ENCODE data around the gene PHLPP2.

PHLPP2 gene

DNA sequence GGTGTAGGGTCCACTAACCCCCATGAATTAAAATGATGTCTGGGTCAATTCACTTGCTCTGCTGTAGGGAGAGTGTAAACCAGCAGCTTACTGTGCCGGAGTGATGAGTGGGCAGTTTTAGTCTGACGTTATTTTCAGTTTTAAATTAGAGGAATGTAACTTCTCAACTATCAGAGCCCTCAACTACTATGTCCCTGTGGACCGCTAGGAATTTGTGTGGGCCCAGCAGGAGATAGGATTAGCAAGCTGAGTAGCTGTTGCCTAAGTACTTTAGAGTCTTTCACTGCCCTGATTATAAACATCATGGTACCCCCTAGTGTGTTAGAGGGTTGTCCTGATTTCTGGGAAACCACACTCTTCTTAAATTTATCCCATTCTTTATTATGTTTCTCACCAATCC, 87.1 kb downstream of the PHLPP2 start:
- DNase-seq, result no peak
- H3K27ac ChIP-seq, result no peak overlapping the region

DNA sequence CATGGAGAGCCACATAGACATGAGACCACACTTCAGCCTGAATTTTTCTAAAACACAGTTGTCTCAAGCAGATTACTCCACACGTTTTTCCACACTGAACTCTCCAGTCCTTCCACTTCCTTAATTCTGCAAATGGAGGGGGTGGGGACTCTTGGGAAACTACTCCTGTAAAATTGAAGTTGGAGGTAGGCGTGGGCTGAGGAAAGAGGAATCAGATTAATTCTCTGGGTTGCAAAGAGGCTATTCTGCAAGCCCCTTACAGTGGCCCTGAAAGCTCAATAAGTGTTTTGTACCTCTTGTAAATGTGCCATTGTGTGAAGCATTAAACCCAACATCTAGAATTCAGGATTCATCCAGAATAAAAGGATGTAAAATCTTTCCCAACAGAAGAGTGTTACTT, 88.9 kb downstream of the PHLPP2 start:
- H3K9me3 ChIP-seq, result no peaks in the 10 kb centered on the region
- TF ChIP-seq, protein P1, sequence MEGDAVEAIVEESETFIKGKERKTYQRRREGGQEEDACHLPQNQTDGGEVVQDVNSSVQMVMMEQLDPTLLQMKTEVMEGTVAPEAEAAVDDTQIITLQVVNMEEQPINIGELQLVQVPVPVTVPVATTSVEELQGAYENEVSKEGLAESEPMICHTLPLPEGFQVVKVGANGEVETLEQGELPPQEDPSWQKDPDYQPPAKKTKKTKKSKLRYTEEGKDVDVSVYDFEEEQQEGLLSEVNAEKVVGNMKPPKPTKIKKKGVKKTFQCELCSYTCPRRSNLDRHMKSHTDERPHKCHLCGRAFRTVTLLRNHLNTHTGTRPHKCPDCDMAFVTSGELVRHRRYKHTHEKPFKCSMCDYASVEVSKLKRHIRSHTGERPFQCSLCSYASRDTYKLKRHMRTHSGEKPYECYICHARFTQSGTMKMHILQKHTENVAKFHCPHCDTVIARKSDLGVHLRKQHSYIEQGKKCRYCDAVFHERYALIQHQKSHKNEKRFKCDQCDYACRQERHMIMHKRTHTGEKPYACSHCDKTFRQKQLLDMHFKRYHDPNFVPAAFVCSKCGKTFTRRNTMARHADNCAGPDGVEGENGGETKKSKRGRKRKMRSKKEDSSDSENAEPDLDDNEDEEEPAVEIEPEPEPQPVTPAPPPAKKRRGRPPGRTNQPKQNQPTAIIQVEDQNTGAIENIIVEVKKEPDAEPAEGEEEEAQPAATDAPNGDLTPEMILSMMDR (IDR thresholded peaks at IDR 0.05), result no peak
- peaks cover 3 to 32% (median 7%) of the 10 kb centered on the region in 3 donors for H3K36me3 ChIP-seq
- no peaks in the 10 kb centered on the region for H3K27me3 ChIP-seq
- H3K4me1 ChIP-seq, result no peaks in the 10 kb centered on the region
- H3K27ac ChIP-seq, result no peak overlapping the region
- DNase-seq, result no peak
- intact Hi-C loops (cut with DNase I; ENCODE audit: low total_unique reads), result no loop called here
- no peak overlapping the region for H3K4me3 ChIP-seq

More for the DNA sequence above, 87.1 kb downstream of the PHLPP2 start:
- Histone ChIP-seq H3K4me1 (no peaks in the 10 kb centered on the region), H3K27me3 (no peaks in the 10 kb centered on the region), H3K9me3 (no peaks in the 10 kb centered on the region), H3K4me3 (no peak overlapping the region), H3K36me3 (peaks cover 5 to 41% (median 7%) of the 10 kb centered on the region in 3 donors)
- TF ChIP-seq, protein P1 (IDR thresholded peaks at IDR 0.05), result no peak
- intact Hi-C loops (cut with DNase I; ENCODE audit: low total_unique reads), result no loop called here

DNA sequence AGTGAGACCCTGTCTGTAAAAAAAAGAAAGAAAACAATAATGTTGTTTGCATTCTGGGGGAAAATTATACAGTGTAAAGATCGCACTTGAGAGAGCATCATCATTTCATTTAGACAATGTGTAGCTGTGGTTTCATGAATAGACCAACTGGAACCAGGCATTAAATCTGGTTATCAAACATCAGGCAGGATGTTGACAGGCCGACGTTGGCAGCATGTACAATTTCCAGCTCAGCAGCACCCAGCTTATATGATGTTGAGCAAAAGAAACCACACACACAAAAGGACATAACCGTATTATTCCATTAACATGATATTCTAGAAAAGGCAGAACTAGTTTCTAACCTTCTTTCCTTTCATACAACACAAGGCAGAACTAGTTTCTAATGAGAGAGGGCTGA, 92.7 kb downstream of the PHLPP2 start:
- Histone ChIP-seq H3K4me3 (no peak overlapping the region), H3K27ac (no peak overlapping the region), H3K27me3 (peaks cover 0 to 12% of the 10 kb centered on the region in 2 donors), H3K36me3 (peaks cover 0 to 10% (median 0%) of the 10 kb centered on the region in 3 donors), H3K9me3 (no peaks in the 10 kb centered on the region), H3K4me1 (peaks cover 0 to 13% (median 11%) of the 10 kb centered on the region in 4 donors)
- TF ChIP-seq, protein P1 (IDR thresholded peaks at IDR 0.05), result no peak
- DNase-seq, result no peak
- intact Hi-C loops (cut with DNase I; ENCODE audit: low total_unique reads), result no loop called here

DNA sequence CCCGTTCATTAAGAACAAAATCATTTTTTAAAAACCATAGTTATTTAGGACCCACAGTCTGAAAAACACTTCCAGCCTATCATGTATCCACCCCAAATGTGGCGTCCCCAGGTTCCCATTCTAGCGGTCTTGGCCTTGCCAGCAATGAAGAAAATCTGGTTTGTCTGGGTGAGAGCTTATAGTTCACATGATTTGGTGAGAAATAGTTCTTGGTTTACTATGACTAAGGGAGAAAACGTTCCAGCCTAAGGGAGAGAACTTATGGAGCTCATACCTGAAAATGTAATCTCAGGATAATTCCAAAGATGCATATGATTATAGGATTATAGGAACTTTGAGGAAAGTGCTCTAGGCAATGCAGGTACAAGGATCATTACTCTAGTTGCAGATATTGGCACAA, 93.7 kb downstream of the PHLPP2 start:
- no peak for DNase-seq
- Histone ChIP-seq H3K27ac (no peak overlapping the region), H3K4me3 (no peak overlapping the region), H3K27me3 (peaks cover 10 to 22% of the 10 kb centered on the region in 2 donors), H3K4me1 (peaks cover 0 to 23% (median 21%) of the 10 kb centered on the region in 4 donors), H3K9me3 (no peaks in the 10 kb centered on the region), H3K36me3 (peaks cover 0 to 10% (median 0%) of the 10 kb centered on the region in 3 donors)
- TF ChIP-seq, protein P1 (IDR thresholded peaks at IDR 0.05), result no peak
- intact Hi-C loops (cut with DNase I; ENCODE audit: low total_unique reads), result no loop called here

DNA sequence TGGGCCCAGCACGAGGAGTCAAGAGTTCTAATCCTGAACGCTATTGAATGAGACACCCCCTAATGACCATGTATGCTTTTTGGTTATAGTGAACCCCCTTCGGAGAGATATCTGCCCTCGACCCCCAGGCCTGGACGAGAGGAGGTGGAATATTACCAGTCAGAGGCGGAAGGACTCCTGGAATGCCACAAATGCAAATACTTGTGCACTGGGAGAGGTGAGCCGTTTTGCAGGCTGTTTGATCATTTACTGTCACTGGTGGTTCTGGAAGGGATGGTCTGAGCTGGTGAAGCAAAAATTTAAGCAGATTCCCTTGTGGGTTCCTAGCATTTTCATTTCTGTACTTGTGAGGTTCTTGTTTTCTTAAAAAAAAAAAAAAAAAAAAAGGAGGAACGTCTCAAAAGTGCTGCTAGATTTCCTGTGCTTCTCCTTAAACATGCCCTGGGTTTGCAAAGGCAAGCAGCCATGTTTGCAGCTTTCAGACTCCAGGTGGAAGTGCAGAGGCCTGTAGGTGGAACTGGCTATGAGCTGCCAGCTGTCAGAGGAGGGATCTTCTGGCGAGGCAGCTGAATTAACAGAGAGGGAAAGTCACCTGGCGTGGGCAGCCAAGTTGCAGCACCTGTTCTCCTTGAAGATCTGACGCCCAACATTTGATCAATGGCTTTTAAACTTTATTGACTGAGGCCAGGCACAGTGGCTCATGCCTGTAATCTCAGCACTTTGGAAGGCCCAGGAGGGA, 95.1 kb downstream of the PHLPP2 start:
- no peaks in the 10 kb centered on the region for H3K9me3 ChIP-seq
- peaks cover 0 to 4% (median 0%) of the 10 kb centered on the region in 3 donors for H3K36me3 ChIP-seq
- peak in 1 of 2 donors; percentile 31 for DNase-seq
- H3K4me1 ChIP-seq, result peaks cover 0 to 25% (median 21%) of the 10 kb centered on the region in 4 donors
- intact Hi-C loops (cut with DNase I; ENCODE audit: low total_unique reads), result no loop called here
- H3K27ac ChIP-seq, result no peak overlapping the region
- H3K4me3 ChIP-seq, result no peak overlapping the region
- TF ChIP-seq, protein P1 (IDR thresholded peaks at IDR 0.05), result no peak
- H3K27me3 ChIP-seq, result peaks cover 10 to 31% of the 10 kb centered on the region in 2 donors

Data from tibial artery (tissue), 4 donors.